GM08714 (cell line): ENCODE results near the gene EXOSC6.
"Not testable (repeated sequence)": the region's sequence is repeated elsewhere in the genome, so short reads cannot be mapped to it uniquely, and the experiment has no call there.

Experiments used
- H3K4me3 ChIP-seq: fragments of 200-500 bp; sonication (Bioruptor generic); 2 replicates; pipeline ENCODE4 v1.5.1; 2014; ENCODE audit warnings: mild to moderate bottlenecking, low read length, inconsistent platforms
- ZNF274 ChIP-seq: IDR thresholded peaks from 2 replicates; pipeline ENCODE4 v1.6.1; 2012; ENCODE audit warnings: mild to moderate bottlenecking, low read depth, low read length

The EXOSC6 gene

GRCh38 chr16:70267516-70267915, 15.8 kb upstream of the EXOSC6 start:
- no peak overlapping the region for H3K4me3 ChIP-seq
- no peak for TF ChIP-seq ZNF274

GRCh38 chr16:70259903-70260302, 8.2 kb upstream of the EXOSC6 start:
- H3K4me3 ChIP-seq, result not testable (repeated sequence)

- no peak overlapping the region for H3K4me3 ChIP-seq
These were observed 7.2 kb upstream of the EXOSC6 start for GRCh38 chr16:70258946-70259345.

GRCh38 chr16:70258065-70258464, 6.3 kb upstream of the EXOSC6 start:
- no peak for TF ChIP-seq ZNF274
- H3K4me3 ChIP-seq, result no peak overlapping the region

More at GRCh38 chr16:70258946-70259345, 7.2 kb upstream of the EXOSC6 start:
- no peak for TF ChIP-seq ZNF274

- no peak for TF ChIP-seq ZNF274
These were observed 5.7 kb upstream of the EXOSC6 start for GRCh38 chr16:70257391-70257790.

GRCh38 chr16:70255574-70255973, 3.8 kb upstream of the EXOSC6 start:
- TF ChIP-seq ZNF274, result no peak

More at GRCh38 chr16:70257391-70257790, 5.7 kb upstream of the EXOSC6 start:
- no peak overlapping the region for H3K4me3 ChIP-seq

GRCh38 chr16:70254965-70255286, 3.2 kb upstream of the EXOSC6 start:
- no peak overlapping the region for H3K4me3 ChIP-seq
- TF ChIP-seq ZNF274, result no peak

More at GRCh38 chr16:70255574-70255973, 3.8 kb upstream of the EXOSC6 start:
- H3K4me3 ChIP-seq, result no peak overlapping the region

- no peak for TF ChIP-seq ZNF274
- H3K4me3 ChIP-seq, result no peak overlapping the region
These were observed 2.6 kb upstream of the EXOSC6 start for GRCh38 chr16:70254180-70254964.

GRCh38 chr16:70253291-70254106, 1.8 kb upstream of the EXOSC6 start:
- H3K4me3 ChIP-seq, result no peak overlapping the region
- no peak for TF ChIP-seq ZNF274

GRCh38 chr16:70252355-70252988, 732 bp upstream of the EXOSC6 start:
- no peak overlapping the region for H3K4me3 ChIP-seq
- TF ChIP-seq ZNF274, result no peak

GRCh38 chr16:70250748-70251628, 752 bp downstream of the EXOSC6 start:
- TF ChIP-seq ZNF274, result no peak
- H3K4me3 ChIP-seq, result peak overlapping the region; percentile 79

- H3K4me3 ChIP-seq, result peak overlapping the region; percentile 54
These were observed 2.0 kb downstream of the EXOSC6 start for GRCh38 chr16:70249697-70250096.

GRCh38 chr16:70238773-70239172, 13.0 kb downstream of the EXOSC6 start:
- H3K4me3 ChIP-seq, result not testable (repeated sequence)

GRCh38 chr16:70231831-70232230, 19.9 kb downstream of the EXOSC6 start:
- H3K4me3 ChIP-seq, result not testable (repeated sequence)

- H3K4me3 ChIP-seq, result not testable (repeated sequence)
These were observed 25.7 kb downstream of the EXOSC6 start for GRCh38 chr16:70226024-70226423.

- H3K4me3 ChIP-seq, result not testable (repeated sequence)
These were observed 26.3 kb downstream of the EXOSC6 start for GRCh38 chr16:70225430-70225829.

- not testable (repeated sequence) for H3K4me3 ChIP-seq
These were observed 27.1 kb downstream of the EXOSC6 start for GRCh38 chr16:70224645-70225044.

GRCh38 chr16:70223971-70224513, 27.7 kb downstream of the EXOSC6 start:
- not testable (repeated sequence) for H3K4me3 ChIP-seq

GRCh38 chr16:70223216-70223615, 28.5 kb downstream of the EXOSC6 start:
- not testable (repeated sequence) for H3K4me3 ChIP-seq
